ENCODE results near the gene NDNF.

NDNF gene, protein sequence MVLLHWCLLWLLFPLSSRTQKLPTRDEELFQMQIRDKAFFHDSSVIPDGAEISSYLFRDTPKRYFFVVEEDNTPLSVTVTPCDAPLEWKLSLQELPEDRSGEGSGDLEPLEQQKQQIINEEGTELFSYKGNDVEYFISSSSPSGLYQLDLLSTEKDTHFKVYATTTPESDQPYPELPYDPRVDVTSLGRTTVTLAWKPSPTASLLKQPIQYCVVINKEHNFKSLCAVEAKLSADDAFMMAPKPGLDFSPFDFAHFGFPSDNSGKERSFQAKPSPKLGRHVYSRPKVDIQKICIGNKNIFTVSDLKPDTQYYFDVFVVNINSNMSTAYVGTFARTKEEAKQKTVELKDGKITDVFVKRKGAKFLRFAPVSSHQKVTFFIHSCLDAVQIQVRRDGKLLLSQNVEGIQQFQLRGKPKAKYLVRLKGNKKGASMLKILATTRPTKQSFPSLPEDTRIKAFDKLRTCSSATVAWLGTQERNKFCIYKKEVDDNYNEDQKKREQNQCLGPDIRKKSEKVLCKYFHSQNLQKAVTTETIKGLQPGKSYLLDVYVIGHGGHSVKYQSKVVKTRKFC

GRCh38 chr4:121072224-121073003 lies at the start of gene NDNF:
TSS of gene NDNF (minus strand) at chr4:121072535. CDS start at chr4:121045837, 26,698 bp downstream.
- peak; percentile 24 for DNase-seq

- no peak for DNase-seq
Observed at GRCh38 chr4:121119715-121120114, 47.4 kb upstream of the NDNF start.

DNA sequence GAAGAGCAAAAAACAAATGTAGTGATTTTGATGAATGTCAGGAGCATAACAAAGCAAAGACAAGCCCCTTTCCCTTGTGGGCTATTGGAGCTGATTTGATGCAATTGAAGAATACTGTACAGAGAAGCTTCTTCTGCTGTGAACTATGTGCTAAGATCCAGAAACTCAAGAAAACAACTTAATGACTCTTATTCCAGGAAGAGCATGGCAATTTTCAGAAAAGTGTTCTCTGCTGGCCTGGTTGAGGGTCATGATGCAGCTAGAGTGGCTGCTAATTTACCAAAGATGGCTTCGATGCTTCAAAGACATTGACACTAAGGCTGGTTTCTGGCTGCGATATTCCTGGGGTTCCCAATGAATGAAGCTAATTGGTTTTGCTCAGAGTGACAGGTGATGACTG lies 46.0 kb upstream of the NDNF start:
- no peak for DNase-seq

DNA sequence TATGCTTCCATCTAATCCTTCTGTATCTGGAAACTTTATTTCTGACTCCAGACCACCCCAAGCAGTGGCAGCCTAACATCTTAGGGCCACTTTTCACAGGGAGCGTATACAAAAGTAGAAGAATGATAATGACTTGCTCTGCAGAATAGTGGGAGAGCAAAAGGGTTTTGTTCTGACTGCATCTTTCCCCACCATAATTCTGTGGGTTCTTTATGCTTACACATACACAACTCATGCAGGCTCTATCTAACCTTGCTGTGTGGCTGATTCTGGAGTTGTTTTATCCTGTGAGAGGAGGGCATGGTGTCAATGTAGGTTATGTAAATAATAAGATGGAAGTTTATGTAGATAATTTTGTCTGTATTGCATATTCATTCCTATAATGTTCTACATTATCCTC lies 42.4 kb upstream of the NDNF start:
- DNase-seq: no peak

GRCh38 chr4:121112530-121112929 lies 40.2 kb upstream of the NDNF start:
- DNase-seq: no peak

GRCh38 chr4:121108557-121108956 lies 36.2 kb upstream of the NDNF start:
- no peak for DNase-seq

DNA sequence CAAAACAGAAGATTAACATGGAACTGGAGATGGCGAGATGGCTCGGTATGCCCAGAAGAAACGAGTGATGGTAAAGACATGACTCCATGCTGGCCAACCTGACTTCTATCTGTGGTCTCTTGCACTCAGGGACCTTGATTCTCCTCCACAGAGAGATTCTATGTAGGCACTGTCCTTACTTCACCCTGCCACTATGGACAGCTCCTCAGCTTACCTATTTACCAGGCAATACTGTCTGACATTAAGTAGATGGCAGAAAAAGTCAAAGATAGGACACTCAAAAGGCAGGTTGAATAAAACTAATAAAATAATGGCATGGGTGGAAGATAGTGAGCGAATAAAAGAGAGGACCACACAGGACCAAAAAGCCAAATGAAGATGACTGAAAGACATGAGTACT lies 35.2 kb upstream of the NDNF start:
- DNase-seq: no peak

GRCh38 chr4:121100093-121100775 lies 27.9 kb upstream of the NDNF start:
- DNase-seq: no peak

DNA sequence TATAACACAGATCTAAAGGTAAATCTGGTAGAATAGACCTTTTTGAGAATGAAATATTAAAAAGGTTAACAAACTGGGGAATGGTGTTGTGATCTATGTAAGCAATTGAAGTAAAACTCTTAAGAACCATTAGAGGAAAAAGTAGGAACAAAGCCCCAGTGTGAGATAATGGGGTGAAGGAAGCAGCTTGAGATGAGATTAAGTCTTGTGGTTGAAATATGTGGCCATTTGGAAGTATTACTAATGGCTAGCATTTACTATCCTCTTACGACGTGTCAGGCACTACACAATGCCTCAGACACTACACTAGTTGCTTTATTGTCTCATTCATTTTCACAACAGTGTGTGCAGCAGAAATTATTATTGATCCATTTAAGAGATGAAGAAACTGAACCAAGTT lies 25.9 kb upstream of the NDNF start:
- no peak for DNase-seq

DNA sequence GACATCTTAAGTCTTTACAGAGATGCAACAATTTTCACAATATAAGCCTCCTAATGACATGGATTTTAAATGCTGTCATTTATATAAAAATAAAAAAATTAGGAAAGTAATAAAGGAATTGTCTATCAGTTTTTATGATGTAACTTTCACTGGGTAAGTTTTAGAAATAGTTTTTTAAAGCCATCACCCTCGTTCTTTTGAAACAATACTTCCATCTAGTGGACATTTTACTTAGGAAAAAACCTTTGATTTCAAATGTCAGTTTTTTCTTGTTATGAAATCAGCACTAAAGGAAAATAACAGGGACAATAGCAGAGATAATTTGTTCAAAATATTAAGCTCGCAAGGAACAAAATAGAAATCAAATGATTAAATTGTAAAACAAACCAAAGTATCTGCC lies 24.3 kb upstream of the NDNF start:
- no peak for DNase-seq

GRCh38 chr4:121096191-121096590 lies 23.9 kb upstream of the NDNF start:
- no peak for DNase-seq

DNA sequence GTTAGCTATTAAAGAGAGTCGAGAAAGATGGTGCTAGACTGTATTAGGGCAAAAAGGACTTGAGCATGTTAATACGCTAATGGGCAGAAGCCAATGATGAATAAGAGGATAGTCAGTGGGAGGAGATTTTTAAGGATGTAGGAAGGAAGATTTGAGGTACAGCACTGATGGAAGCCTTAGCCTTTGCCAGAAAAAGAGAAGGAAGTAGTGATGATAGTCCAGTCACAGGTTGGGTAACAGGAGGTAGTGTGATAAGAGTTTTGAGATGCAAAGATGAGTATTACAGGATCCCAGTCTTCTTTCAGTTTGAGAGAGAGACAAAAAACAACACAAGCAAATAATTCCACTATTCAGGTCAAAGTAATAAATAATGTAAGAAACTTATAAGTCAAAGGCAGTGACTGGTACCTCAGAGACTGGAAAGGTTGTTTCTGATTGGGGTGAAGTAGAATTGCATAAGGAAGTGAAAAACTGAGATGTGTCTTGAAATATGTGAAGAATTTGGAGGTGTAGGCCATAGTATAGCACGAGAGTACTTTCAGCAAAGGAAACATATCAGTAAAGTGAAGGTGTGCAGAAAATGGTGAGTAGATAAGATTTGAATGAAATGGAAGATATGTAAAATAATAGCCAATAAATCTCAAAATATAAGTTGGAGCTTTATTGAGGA lies 22.1 kb upstream of the NDNF start:
- DNase-seq: no peak

GRCh38 chr4:121093261-121093660 lies 20.9 kb upstream of the NDNF start:
- no peak for DNase-seq

DNA sequence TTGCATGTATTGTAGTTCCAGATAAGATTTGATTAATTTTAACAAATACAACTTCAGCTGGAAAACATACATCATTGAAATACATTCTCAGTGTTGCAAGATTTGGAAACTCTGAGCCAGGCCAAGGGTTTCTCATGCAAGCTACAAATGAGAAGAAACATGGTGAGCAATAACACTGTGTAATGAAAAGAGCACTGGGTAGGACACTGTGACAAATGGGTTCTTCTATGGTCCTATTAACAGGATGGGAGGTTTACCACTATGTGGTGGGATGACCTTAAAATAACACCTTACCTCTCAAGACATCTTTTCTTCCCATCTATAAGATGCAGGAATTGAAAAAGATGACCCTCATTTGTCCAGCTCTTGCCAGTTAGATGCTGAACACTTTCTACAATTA lies 19.6 kb upstream of the NDNF start:
- DNase-seq: no peak

GRCh38 chr4:121088867-121089266 lies 16.5 kb upstream of the NDNF start:
- DNase-seq: no peak

DNA sequence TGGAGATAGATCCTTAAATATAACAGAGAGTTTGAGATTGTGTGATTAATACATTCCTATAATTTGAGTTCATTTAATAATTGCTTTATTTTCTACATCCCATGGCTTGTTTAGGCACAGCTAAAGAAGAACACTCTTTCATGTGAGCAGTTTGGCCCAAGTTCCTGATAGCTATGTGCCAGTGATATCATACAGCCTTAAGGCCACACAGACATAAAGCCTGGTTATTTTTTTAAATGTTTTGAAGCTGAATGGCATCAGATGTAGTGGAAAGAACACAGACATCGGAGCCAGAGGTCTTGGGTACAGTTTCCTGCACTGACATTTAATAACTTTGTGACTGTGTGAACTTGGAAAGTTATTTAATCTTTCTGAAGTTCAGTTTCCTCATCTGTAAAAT lies 7.0 kb upstream of the NDNF start:
- DNase-seq: no peak

DNA sequence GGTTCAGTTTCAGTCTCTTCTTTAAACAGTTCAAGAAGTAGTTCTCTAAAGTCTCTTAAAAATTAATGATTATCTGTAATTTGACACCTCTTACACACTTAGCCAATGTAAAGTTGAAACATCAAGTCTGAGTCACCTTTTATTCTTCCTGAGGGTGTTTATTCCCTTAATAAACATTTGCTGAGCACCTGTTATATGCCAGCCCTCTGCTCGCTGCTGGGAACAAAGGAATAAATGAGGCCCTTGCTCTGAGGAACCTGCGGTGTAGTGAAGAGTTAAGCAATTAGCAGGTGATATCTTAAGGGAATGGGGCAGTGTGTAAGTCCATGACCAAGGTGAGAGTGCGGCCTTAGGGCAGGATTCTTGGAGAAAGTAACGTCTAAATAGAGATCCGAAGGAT lies 5.2 kb upstream of the NDNF start:
- no peak for DNase-seq

DNA sequence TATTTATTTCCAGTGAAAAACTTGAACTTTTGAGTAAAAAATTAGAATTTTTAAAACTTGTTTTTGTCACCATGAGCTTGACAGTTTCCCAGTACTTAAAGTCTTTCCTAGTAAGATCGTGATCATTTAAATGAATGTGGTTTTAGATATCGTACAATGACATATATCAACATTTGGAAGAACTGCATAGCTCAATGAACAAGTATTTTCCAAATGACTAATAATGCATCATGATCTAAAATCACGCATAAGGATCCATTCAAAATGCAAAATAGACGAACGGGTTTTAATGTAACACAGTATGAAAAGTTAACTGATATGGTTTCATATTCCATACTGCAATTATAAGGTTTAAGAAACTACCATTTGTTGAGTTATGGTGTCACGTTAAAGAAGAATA lies 4.1 kb upstream of the NDNF start:
- no peak for DNase-seq

DNA sequence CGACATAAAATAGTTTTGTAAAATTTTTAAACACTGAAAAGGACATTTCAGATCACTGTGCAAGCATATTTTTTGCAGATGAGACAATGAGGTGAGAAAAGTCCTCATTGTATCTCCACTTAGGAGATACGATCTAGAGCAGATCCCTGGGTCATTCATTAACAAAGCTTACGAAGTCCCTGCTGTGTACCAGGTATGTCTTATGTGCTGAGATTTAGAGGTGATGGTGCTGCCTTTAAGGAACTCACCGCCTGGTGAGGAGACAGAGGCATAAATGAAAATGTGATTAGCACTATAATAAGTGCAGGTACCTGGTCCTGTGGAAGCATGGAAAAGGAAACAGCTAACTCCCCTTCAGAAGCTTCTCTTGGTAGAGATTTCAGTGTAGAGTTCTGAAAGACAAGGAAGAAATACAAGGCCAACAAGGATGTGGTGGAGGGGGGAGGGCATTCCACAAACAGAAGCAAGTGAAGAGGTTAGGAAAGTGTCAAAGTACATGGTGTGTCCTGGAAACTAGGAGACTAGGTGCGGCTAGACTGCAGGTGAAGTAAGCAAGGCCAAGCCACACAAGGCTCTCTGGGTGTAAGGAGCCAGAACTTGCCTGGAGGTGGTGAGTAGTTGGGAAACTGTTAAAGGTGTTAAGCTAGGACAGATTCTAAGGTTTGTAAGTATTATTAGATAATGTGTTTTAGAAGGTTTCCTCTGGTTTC lies 1.5 kb upstream of the NDNF start:
- no peak for DNase-seq

- DNase-seq: no peak
Observed at GRCh38 chr4:121073004-121073435, 685 bp upstream of the NDNF start.

DNA sequence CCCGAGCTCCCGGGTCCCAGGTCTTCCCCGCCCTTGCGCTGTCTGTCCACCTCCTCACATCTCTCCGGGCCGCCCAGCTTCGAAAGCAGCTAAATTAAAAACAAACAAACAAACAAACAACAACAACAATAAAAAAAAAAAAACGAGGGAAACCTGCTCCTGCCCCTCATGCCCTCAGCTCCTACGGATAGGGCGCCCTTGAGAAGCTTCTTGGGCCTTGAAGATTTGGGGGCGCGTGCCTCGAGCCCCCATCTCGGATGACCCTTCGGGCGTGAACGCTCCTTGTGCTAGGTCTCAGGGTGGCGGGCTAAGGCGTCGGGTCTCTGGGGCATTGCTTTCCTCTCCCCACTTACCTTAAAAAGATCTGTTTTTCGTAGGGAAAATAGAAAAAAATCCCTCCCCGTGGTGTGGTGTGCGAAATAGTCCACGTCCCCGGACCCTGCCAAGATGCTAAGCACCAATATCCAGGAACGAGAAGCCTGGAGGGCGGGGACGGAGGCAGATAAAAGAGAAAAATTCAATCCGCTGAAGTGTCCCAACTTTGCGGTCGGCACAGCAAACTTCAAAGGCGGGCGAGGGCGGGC lies 603 bp downstream of the NDNF start:
- no peak for DNase-seq

Measured in NCI-H146 (cell line).